ENCODE measurements around the gene PYGO2. TPM values are rescaled to one million over a fixed set of nuclear protein-coding genes. Genes with fewer than 3 reads are reported as not detected.

PYGO2 gene
- total RNA-seq, 4 donors from 2014 or later, result 19.1 to 40.1 (median 25.7) TPM

DNA sequence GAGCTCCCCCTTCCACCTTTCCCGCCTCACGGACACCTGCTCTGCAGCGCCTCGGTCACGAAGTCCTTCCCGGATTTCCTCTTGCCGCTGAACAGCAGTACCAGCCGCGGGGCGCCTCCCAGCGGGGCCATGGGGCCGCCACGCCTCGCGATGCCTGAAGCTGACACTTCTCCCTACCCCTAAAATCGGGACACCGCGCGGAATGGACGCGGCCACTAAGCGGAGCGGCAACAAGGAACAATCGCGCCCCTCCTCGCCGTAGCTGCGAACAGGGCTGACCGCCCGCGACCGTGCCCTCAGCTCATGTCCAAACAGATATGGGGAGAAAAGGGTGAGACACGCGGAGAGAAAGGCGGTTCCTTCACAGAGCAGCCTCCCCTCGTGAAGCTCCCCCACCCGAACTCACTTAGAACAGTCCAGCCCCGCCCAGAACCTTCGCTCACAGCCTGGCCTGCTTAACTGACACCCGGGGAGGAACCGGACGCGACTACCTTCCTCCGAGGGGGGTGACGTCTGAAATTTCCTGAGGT, 25.0 kb downstream of the PYGO2 start, which contains the start of gene PMVK:
Gene PMVK (minus strand): TSS at position 165 of the 530 bp plus-strand sequence. CDS start 34 bp downstream, at position 131.
- no CpG with 5 or more reads among the region's 45 CpGs for WGBS, 2 donors (ENCODE audit: low coverage in 1 of 2)
- peak within 1 kb of the TSS; percentile 91 to 99 (median 97) for H3K27ac ChIP-seq
- H3K9me3 ChIP-seq, result no peaks in the 10 kb centered on the region
- peak within 1 kb of the TSS; percentile 66 to 72 for H3K4me3 ChIP-seq
- ATAC-seq, result peak; percentile 95
- peaks cover 3 to 44% (median 15%) of the 10 kb centered on the region in 3 donors for H3K4me1 ChIP-seq
- peaks cover 0 to 9% of the 10 kb centered on the region in 2 donors for H3K36me3 ChIP-seq
- no peaks in the 10 kb centered on the region for H3K27me3 ChIP-seq
- TF ChIP-seq POLR2A (IDR thresholded peaks at IDR 0.05) (peak; percentile 55 to 62), EP300 (IDR thresholded peaks at IDR 0.05) (no peak), POLR2AphosphoS5 (IDR thresholded peaks at IDR 0.05) (peak; percentile 72)
- TF ChIP-seq, protein P1, sequence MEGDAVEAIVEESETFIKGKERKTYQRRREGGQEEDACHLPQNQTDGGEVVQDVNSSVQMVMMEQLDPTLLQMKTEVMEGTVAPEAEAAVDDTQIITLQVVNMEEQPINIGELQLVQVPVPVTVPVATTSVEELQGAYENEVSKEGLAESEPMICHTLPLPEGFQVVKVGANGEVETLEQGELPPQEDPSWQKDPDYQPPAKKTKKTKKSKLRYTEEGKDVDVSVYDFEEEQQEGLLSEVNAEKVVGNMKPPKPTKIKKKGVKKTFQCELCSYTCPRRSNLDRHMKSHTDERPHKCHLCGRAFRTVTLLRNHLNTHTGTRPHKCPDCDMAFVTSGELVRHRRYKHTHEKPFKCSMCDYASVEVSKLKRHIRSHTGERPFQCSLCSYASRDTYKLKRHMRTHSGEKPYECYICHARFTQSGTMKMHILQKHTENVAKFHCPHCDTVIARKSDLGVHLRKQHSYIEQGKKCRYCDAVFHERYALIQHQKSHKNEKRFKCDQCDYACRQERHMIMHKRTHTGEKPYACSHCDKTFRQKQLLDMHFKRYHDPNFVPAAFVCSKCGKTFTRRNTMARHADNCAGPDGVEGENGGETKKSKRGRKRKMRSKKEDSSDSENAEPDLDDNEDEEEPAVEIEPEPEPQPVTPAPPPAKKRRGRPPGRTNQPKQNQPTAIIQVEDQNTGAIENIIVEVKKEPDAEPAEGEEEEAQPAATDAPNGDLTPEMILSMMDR (IDR thresholded peaks at IDR 0.05), result peak in 3 of 4 experiments; percentile 41 to 66 (median 42)

DNA sequence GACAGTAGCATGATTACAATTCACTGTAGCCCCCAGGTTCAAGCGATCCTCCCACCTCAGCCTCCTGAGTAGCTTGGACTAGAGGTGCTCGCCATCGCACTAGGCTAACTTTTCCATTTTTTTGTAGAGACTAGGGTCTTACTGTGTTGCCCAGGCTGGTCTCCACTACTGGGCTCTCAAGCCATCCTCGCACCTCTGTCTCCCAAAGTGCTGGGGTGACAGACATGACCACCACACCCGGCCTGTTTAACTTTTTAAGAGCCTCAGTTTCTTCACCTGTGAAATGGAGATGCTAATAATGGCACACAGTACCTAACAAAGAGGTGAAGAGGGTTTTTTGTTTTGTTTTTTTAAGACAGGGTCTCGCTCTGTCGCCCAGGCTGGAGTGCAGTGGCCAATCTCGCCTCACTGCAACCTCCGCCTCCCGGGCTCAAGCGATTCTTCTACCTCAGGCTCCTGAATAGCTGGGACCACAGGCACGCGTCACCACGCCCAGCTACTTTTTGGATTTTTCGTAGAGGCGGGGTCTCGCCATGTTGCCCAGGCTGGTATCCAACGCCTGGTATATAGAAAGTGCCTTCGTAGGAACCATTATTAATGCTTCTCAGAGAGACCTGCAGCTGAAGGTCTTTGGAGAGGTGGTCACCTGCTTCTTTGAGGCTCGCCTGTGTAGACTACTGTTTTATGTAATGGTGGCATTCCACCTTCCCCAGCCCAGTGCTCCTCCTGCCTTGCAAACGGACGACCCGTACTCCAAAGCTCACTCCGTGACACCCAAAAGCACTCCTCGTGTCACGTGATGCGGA, 25.6 kb downstream of the PYGO2 start:
- 38 to 42% methylated on average over 10 to 23 of the region's 27 CpGs for WGBS, 2 donors (ENCODE audit: low coverage in 1 of 2)

DNA sequence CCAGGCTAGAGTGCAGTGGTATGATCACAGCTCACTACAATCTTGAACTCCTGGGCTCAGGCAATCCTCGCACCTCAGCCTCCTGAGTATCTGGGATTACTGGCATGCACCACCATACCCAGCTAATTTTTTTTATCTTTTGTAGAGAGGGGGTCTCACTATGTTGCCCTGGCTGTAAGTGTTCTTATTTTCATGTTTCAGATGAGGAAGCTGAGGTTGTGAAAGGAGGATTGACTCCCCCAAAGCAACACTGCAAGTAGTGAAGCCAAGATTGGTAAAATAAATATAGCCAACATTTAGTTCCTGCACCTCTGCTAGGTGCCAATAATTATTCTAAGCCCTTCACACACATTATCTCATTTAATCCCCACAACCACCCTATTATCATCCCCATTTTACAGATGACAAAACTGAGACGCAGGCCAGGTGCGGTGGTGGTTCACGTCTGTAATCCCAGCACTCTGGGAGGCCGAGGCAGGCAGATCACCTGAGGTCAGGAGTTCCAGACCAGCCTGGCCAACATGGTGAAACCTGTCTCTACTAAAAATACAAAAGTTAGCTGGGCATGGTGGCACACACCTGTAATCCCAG, 27.1 kb downstream of the PYGO2 start:
- H3K36me3 ChIP-seq, result peaks cover 0 to 31% of the 10 kb centered on the region in 2 donors
- no peak for TF ChIP-seq POLR2A (IDR thresholded peaks at IDR 0.05)
- no peak overlapping the region for H3K27ac ChIP-seq
- WGBS, 2 donors (ENCODE audit: low coverage in 1 of 2), result 83 to 93% methylated on average over 1 to 3 of the region's 5 CpGs
- H3K4me3 ChIP-seq, result no peak overlapping the region
- no peak for ATAC-seq
- no peaks in the 10 kb centered on the region for H3K9me3 ChIP-seq
- no peaks in the 10 kb centered on the region for H3K27me3 ChIP-seq
- peaks cover 3 to 27% (median 15%) of the 10 kb centered on the region in 3 donors for H3K4me1 ChIP-seq

More for the DNA sequence above, 25.6 kb downstream of the PYGO2 start:
- Histone ChIP-seq H3K36me3 (peaks cover 0 to 16% of the 10 kb centered on the region in 2 donors), H3K4me1 (peaks cover 3 to 38% (median 15%) of the 10 kb centered on the region in 3 donors), H3K4me3 (peak overlapping the region; percentile 66 to 72), H3K27me3 (no peaks in the 10 kb centered on the region), H3K27ac (peak overlapping the region; percentile 91 to 99 (median 97)), H3K9me3 (no peaks in the 10 kb centered on the region)
- TF ChIP-seq POLR2AphosphoS5 (IDR thresholded peaks at IDR 0.05) (no peak), POLR2A (IDR thresholded peaks at IDR 0.05) (no peak), EP300 (IDR thresholded peaks at IDR 0.05) (no peak)
- TF ChIP-seq, protein P1 (IDR thresholded peaks at IDR 0.05), result no peak
- no peak for ATAC-seq

DNA sequence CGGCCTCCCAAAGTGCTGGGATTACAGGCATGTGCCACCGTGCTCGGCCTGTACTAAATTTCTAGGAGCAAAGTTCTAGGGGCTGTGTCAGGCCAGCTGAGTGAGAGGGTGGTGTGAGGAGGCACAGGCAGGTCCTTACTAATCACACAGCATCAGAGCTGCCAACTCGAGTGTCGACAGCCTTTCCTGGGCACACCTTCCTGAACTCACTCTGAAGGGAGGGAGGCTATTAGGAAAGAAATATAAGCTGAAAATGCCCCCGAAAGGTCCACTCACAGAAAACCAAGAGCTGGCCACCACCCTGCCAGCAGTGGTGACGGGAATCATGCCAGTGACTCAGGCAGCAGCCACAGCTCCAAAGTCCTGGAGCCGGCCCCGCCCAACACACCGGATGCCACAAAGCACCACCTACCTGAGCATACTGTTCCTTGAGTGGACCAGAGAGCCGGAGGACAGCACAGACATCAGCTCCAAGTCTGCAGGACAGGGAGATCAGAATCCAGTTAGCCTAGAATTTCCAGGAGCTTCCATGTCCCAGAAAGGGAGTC, 29.6 kb downstream of the PYGO2 start:
- H3K36me3 ChIP-seq, result peaks cover 0 to 54% of the 10 kb centered on the region in 2 donors
- peaks cover 0 to 14% (median 8%) of the 10 kb centered on the region in 3 donors for H3K4me1 ChIP-seq
- no peak for ATAC-seq
- no peaks in the 10 kb centered on the region for H3K27me3 ChIP-seq
- no peak overlapping the region for H3K4me3 ChIP-seq
- TF ChIP-seq EP300 (IDR thresholded peaks at IDR 0.05), result no peak
- TF ChIP-seq, protein P1 (IDR thresholded peaks at IDR 0.05), result no peak
- TF ChIP-seq POLR2A (IDR thresholded peaks at IDR 0.05), result no peak
- TF ChIP-seq POLR2AphosphoS5 (IDR thresholded peaks at IDR 0.05), result no peak
- WGBS, 2 donors (ENCODE audit: low coverage in 1 of 2), result 83% methylated on average over 6 of the region's 11 CpGs; no CpG with 5 or more reads in 1 of the 2 donors
- no peaks in the 10 kb centered on the region for H3K9me3 ChIP-seq
- no peak overlapping the region for H3K27ac ChIP-seq

DNA sequence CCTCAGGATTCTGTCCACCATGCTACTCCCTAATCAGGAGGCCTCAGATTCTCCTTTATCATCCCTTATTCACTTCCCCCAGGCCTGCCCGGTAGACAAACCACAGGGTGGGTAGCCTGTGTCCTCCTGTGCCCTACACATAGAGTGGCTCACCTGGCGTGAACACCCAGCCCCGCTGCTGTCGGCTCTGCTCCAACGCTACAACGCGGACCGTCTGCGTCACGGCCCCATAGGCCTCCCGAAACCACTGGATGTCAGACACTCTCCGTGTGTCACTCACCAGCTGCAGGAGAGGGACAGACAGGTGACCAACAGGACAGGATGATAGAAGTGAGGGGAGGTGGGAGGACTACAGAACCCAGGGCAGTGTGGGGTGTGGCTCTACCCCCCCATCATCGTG, 35.4 kb downstream of the PYGO2 start:
- Histone ChIP-seq H3K9me3 (no peaks in the 10 kb centered on the region), H3K4me1 (no peaks in the 10 kb centered on the region), H3K27me3 (no peaks in the 10 kb centered on the region), H3K4me3 (no peak overlapping the region), H3K36me3 (peaks cover 0 to 99% of the 10 kb centered on the region in 2 donors), H3K27ac (no peak overlapping the region)
- no peak for ATAC-seq
- TF ChIP-seq POLR2AphosphoS5 (IDR thresholded peaks at IDR 0.05), result no peak
- no peak for TF ChIP-seq POLR2A (IDR thresholded peaks at IDR 0.05)
- TF ChIP-seq, protein P1 (IDR thresholded peaks at IDR 0.05), result no peak
- TF ChIP-seq EP300 (IDR thresholded peaks at IDR 0.05), result no peak
- 90% methylated on average over 2 of the region's 13 CpGs; no CpG with 5 or more reads in 1 of the 2 donors for WGBS, 2 donors (ENCODE audit: low coverage in 1 of 2)

Measured in gastroesophageal sphincter (tissue), 4 donors.